Stimulated activated CD4-positive, alpha-beta T cell treated with anti-CD3 and anti-CD28 coated beads, Interleukin-15, amount 100 ng/mL, for 1 hour (primary cell): ENCODE measurements around the gene ZBTB46.

Source experiments
- DNase-seq, 2 donors: peaks; one replicate each; pipeline ENCODE4 v3.0.0-alpha.2; 2020; ENCODE audit warnings: low read depth in 1 of 2, low spot score in 1 of 2

ZBTB46 gene

GRCh38 chr20:63840405-63840828 is 9.4 kb upstream of the ZBTB46 start:
- no peak for DNase-seq

GRCh38 chr20:63839620-63840019 is 8.6 kb upstream of the ZBTB46 start:
- DNase-seq = no peak

- DNase-seq = no peak
Measured at GRCh38 chr20:63837479-63837878, 6.4 kb upstream of the ZBTB46 start.

GRCh38 chr20:63836458-63837344 is 5.6 kb upstream of the ZBTB46 start:
- DNase-seq = no peak

- no peak for DNase-seq
Measured at GRCh38 chr20:63835021-63835858, 4.2 kb upstream of the ZBTB46 start.

- DNase-seq = no peak
Measured at GRCh38 chr20:63834491-63834880, 3.4 kb upstream of the ZBTB46 start.

GRCh38 chr20:63833776-63834490 is 2.9 kb upstream of the ZBTB46 start:
- DNase-seq = no peak

GRCh38 chr20:63831993-63832686 is 1.1 kb upstream of the ZBTB46 start:
- no peak for DNase-seq

- DNase-seq = no peak
Measured at GRCh38 chr20:63831646-63831992, 555 bp upstream of the ZBTB46 start.

GRCh38 chr20:63829945-63830835 is 874 bp downstream of the ZBTB46 start:
- DNase-seq = no peak

GRCh38 chr20:63829603-63829944 is 1.5 kb downstream of the ZBTB46 start:
- DNase-seq = no peak

GRCh38 chr20:63828951-63829350 is 2.1 kb downstream of the ZBTB46 start:
- no peak for DNase-seq

- DNase-seq = no peak
Measured at GRCh38 chr20:63828545-63828944, 2.5 kb downstream of the ZBTB46 start.

GRCh38 chr20:63828124-63828523 is 2.9 kb downstream of the ZBTB46 start:
- DNase-seq = no peak

GRCh38 chr20:63826753-63827152 is 4.3 kb downstream of the ZBTB46 start:
- DNase-seq = no peak

- no peak for DNase-seq
Measured at GRCh38 chr20:63825331-63826118, 5.5 kb downstream of the ZBTB46 start.

GRCh38 chr20:63823691-63824311 is 7.3 kb downstream of the ZBTB46 start:
- DNase-seq = no peak

- no peak for DNase-seq
Measured at GRCh38 chr20:63822276-63822696, 8.8 kb downstream of the ZBTB46 start.

- DNase-seq = no peak
Measured at GRCh38 chr20:63821811-63822210, 9.3 kb downstream of the ZBTB46 start.
